ENCODE results near the gene IKZF5.

The IKZF5 gene

GRCh38 chr10:122980209-122981065 is 28.2 kb downstream of the IKZF5 start, which contains the start of gene PSTK:
Gene PSTK, plus strand, starts transcription at chr10:122980401. Its CDS starts 79 bp downstream, at chr10:122980480.
- peak; percentile 79 to 93 (median 83) for DNase-seq

- DNase-seq = no peak
Observed at GRCh38 chr10:122974543-122975064, 34.0 kb downstream of the IKZF5 start.

DNA sequence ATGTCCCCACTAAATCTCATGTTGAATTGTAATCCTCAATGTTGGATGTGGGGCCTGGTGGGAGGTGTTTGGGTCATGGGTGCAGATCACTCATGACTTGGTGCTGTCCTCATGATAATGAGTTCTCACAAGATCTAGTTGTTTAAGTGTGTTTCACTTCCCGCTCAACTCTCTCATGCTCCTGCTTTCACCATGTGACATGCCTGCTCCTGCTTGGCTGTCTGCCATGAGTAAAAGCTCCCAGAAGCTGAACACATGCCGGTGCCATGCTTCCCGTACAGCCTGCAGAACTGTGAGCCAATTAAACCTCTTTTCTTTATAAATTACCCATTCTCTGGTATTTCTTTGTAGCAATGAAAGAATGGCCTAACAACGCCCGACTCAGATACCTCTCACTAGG is 34.6 kb downstream of the IKZF5 start:
- DNase-seq = no peak

GRCh38 chr10:122968698-122969097 is 39.9 kb downstream of the IKZF5 start:
- no peak for DNase-seq

GRCh38 chr10:122966879-122967278 is 41.7 kb downstream of the IKZF5 start:
- no peak for DNase-seq

- no peak for DNase-seq
Observed at GRCh38 chr10:122962405-122962804, 46.2 kb downstream of the IKZF5 start.

DNA sequence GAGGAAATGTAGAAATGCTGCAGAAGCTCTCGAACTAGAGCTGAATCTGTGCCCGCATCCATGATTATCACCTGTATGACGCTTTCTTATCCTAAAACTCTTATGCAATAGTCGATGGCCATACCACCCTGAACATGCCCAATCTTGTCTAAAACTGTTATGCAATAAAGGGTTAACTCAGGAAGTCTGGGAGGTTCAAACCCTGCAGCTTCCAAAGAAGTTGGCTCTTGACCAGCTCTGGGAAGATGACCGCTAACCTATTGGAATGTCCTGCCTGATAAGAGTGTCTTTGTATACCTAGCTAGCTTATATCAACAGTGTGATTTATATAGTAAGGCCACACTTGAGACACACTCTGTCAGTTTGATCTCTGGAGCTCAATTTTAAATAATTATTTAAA is 51.1 kb downstream of the IKZF5 start:
- DNase-seq = no peak

DNA sequence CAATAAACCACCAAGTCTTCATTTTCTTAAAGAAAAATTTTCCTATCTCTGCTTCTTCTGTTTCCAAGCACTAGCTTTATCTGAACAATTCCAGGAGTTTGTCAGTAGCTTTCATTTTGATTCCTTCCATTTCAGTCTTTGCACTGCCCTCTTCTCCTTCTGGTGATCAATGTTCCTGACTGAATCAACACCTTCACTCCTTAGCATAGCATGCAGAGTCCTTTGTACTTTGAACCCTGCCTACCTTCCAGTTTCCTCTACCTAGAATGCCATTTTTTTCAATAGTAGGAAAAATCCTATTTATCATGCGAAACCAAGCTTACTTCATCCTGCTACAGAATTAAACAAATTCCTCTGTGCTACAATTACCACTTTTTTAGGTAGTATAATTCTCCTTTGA is 52.7 kb downstream of the IKZF5 start:
- no peak for DNase-seq

DNA sequence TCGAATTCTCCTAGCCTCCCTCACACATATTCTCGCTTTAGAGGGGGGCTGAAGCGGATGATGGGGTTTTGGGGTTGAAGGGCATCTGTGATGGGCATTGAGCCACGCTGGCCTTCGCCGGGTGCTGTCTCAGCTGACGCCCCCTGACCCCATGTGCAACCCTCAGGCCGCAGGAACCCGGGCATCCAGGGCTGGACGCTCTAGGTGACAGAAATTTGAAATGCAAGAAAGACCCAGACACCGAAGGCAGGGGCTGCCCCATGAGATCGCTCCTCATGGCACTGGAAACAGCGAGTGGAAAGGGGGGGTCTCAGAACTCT is 53.9 kb downstream of the IKZF5 start:
- DNase-seq = no peak

- DNase-seq = peak; percentile 95 to 99 (median 97)
Observed at GRCh38 chr10:122953902-122954730, 54.5 kb downstream of the IKZF5 start, which contains the start of gene C10orf88. Gene C10orf88, minus strand, starts transcription at chr10:122954227. Its CDS starts 49 bp downstream, at chr10:122954178.

DNA sequence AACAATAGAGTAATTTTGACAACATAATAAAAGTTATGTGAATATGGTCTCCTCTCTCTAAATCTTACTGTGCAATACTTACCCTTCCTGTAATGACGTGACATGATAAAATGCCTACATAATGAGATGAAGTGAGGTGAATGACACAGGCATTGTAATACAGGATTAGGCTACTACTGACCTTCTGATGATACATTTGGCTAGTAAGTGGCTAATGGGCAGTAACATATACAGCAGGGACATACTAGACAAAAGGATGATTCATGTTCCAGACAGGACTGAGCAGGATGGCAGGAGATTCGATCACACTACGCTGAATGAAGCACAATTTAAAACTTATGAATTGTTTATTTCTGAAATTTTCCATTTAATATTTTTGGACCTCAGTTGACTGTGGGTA is 59.3 kb downstream of the IKZF5 start:
- no peak for DNase-seq

Data from T-helper 1 cell (primary cell).